GM21423 (cell line): ENCODE data around the gene ANTXRL.
"Not testable (repeated sequence)": the region's sequence is repeated elsewhere in the genome, so short reads cannot be mapped to it uniquely, and the experiment has no call there.

Experiments
- ATAC-seq: cut with Tn5 transposase; IDR thresholded peaks from one replicate; pipeline ENCODE4 v1.9.1; 2021; ENCODE audit warnings: mild to moderate bottlenecking, moderate library complexity; ENCODE audit not compliant: unreplicated experiment

The ANTXRL gene

DNA sequence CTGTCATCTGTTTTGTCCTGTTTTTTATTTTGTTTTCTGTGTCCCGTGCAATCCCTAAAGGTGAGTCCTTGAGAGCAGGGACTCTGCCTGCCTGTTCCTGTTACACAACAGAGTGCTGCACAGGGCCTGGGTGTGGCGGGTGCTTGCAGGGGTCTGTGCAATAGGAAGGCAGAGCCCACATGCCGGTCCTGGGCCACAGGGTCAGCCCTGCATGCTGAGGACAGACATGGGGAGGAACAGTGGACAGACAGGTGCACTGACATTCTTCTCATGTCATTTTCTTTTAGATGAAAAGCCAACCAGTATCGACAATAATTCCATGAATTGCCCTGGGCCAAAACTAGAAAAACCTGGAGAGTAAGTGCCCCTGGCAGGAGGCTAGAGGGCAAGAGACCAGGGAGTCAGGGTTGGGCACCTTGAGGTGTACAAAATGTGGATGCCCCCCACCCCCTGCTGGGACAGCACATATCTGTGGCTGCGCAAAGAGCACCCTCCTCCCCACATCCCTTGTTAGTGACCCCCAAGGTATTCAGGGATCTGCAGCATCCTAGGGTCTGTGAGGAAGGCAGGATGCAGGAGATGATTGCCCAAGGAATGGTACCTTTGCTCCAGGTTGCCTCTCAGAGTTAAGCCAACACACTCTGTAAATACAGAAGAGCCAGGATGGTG, 19.9 kb downstream of the ANTXRL start:
- no peak for ATAC-seq

DNA sequence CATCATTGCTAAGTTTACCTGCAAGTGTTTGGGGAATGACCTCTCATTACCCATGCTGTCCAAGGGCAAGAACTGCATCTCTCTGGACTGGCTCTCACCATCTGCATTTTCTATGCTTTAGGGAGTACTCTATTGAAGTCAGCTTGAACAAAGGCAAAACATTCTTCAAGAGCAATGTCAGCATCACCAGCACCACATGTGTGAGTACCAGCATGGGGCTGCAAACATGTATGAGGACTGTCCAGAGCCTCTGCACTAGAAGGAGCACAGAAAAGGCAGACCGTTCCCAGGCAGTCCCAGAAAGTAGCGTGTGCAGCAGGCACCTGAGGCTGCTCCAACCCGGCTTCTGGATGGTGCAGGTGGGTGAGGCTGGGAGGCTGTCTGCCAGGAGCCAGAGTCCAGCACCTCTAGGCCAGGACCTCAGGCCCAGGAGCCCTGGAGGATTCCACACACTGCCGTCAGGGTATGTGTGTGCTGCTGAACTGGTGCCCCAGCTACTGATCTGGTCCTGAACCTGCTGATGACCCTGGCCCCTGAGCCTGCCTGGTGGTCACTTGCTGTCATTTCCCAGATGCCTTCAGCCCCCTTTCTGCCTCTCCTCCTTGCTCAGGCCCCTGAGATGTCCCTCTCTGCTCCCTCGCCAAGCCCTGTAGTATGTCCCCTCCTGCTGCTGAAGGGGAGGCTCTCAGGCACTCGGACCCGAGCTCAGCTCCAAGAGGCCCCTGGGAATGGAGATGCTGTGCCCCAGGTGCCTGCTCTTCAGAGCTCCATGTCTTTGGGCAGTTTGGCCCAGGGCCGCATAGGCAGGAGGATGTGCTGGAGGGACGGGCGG, 20.7 kb downstream of the ANTXRL start:
- no peak for ATAC-seq

DNA sequence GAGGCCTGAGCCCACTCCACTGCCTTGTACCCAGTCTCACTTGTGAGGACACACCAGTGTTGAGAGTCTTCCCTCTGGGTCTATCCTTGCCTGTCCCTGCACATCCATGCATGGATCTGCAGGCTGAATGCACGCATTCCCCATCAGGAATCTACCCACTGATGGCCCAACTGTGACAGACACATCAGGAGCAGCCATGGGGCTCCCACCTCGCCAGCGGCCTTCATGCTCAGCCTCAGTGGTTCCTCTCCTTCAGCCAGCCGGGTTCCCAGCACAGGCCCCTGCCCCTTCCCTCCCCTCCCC, 21.3 kb downstream of the ANTXRL start:
- no peak for ATAC-seq

DNA sequence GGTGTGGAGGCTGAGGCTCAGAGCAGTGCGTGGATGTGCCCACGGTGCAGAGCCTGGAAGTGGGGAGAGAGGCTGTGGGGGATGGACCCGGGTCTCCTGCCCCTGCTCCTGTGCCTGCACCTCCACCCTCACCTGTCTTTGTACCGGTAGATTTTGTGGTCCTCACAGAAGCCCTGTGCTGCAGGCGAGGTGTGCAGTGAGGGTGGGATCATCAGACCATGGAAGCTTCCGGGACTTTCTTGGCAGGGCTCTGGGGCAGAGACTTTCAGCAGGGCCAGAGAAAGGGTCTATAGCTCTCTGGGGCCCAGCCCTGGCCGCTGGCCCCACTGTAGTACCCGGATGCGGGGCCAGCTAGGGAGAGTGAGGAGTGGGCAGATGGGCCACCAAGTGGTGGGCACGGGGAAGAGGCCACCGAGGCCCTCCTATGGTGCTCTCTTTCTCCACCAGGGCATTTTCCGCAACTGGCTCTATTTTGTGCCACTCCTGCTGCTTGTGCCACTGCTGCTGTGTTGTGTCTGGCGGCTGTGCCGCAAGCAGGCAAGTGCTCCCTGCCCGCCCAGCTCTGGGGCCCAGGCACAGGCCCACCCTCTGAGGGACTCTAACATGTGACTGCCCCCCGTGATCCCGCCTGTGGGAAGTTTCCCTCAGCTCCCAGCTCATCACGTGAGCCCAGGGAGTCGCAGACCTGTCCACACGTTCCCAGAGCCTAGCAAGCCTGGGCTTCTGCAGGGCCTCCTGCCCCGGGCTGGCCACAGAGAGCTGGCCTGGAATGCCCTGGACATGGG, 22.1 kb downstream of the ANTXRL start:
- no peak for ATAC-seq

DNA sequence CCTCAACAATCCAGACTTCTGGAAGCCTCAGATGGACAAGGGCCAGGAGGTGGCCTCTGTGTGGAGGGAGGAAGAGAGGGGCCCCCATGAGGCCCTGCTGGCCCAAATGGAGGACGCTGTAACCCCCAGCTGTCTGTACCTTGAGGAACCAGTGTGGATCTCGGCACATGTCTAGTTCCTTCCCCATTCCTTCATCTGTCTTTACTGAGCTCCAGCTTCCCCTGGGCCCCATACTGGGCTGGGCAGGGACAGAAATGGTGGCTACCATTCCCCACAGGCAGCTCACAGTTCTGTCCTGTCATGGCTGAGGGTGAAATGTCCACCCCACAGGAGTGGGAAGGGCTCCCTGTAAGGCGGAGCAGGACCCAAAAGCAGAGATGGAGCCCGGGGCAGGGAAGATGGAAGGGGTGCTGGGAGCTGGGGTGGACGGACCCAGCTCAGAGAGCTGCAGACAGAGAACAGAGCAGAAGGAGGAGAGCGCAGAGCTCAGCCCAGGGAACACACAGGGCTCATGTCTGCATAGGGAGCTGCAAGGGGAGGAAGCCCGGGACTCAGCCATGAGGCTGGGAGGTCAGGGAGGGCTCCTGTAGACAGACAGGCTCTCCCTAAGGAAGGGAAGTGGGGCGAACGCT, 22.8 kb downstream of the ANTXRL start:
- ATAC-seq: no peak

DNA sequence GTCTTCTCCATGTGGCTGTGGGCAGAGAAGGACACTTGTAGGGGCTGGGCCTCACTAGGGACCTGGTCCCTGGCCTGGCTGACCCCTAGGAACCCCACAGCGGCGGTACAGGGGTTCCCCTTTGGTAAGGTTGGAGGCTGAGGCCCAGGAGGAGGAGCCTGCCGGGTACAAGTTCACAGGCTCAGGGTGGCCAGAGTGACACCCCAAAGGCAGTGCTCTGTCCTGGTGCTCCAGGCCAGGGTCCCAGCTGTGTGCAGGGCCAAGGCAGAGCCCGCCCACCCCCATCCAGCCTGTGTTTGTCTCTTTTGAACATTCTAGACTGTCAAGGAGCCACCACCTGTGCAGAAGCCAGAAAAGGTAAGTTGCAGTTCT, 23.3 kb downstream of the ANTXRL start:
- no peak for ATAC-seq

DNA sequence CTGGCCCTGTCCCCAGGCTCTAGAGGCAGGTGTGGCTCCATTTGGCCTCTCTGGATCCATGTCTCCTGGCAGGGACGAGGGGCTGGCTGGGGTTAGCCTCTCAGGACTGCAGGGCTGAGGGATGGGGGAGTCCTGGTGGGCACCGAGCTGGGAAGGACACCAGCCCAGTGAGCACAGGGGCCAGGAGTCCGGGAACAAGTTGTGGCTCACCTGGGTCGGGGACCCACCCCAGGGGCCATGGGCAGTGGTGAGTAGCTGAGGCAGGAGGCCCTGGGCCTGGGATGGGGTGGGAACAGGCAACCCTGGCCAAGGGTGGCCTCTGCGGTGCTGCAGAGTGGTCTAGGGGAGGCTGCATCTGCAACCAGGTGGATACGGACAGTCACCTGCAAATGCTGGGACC, 24.1 kb downstream of the ANTXRL start:
- no peak for ATAC-seq

DNA sequence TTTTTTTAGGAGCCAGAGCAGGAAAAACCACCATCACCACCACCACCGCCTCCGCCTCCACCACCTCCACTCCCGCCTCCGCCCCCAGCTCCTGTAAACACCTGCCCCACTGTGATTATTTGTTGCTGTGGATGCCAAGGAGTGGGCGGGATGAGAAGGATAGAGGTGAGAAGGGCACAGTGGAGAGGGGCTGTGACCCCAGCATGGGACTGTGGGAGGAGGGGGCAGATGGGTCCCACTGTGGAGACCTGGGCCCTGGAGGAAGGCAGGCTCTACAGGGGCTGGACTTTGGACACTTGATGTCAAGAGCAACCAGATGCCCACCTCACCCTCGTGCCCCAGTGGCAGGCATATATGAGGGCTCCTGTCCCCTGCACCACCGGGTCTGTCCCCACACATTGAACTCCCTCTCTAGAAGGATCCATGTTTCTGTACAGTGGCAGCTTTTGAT, 24.7 kb downstream of the ANTXRL start:
- no peak for ATAC-seq

DNA sequence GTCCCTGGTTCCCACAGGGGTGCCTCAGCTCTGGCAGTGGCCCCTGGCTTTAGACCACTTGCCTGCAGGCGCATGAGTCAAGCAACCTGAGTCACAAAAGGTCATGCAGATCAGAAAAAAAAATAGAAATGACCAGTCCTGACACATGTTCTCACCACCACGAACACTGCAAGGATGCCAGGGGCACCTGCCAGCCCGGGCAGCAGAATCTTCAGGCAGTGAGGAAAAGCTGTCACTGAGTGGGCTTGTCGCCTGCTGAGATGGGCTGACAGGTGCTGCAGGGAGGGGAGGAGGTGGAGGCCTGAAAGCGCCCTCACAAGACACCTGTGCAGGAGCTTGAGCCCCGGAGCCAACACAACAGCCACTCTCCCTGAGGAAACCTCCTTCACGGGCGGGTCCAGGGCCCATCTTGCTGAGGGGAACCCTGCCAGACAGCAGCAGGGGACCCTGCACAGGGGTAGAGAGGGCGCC, 25.2 kb downstream of the ANTXRL start:
- ATAC-seq: not testable (repeated sequence)

DNA sequence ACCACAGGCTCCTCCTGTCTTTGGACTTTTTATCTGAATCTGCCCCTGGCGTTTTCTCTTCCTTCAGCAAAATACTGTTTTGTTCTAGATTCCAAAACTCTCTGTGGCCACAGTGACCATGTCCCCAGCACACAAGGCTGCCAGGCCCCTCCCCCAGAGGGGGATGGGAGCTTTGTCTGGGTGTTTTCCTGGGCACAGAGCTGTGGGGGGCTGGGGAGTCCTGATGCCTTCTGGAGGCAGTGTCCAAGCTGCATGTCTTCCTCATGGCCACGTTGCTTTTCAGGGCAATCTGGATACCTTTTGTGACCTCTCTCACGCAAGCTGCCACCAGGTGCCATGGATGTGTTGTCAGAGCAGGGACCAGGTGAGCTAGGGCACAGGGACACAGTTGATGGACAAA, 26.2 kb downstream of the ANTXRL start:
- ATAC-seq: no peak

DNA sequence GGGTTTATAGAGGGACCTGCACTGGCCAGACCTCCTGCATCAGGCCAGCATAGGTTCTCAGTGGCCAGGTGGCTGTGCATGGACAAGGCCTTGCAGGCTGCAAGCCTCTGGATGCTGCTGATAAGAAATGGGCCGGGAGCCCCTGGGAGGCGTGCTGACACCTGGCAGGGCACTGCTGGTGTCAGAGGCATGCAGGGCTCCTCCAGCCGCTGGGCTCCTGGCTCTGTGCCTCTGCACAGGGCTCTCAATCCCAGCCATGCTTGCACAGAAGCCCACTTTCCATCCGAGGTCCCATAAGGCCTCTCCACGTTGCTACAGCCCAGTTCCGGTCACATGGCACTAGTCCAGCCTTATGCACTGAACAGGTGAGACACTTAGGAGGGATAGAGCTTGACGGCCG, 27.3 kb downstream of the ANTXRL start:
- no peak for ATAC-seq

DNA sequence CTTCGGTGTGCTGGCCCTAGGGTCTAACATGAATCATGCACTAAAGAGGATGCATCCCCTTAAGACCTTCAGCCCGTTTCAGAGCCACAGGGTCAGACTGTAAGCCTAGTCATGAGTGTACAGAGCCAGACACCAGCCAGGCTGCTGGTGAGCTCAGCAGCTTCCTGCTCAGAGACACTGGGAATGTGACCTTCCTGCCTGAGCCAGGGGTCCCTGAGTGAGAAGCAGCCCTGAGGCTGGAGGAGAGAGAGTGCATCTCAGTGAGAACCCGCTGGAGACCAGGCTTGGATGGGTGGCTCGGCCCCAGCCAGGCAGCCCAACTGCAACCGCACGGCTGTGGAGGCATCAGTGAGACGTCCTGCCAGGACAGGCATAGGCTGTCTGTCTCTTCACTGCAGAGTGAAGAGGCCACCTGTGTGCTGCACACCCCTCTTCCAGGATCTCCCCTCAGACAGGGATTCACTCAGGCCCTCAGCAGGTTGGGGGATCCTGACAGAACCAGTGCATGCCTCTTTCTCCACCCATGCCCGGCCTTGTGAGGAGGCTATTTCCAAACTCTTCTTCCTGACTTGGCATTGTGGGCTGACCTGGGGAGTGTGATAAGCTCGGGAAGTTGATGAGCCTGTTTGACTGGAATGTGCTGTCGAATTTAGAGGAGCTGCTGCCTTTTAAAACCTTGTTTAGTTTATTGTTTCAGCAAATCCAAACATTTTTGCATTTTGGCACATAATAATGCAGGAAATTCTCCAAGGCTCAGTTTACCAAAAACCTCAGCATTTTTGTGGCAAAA, 28.5 kb downstream of the ANTXRL start:
- ATAC-seq: not testable (repeated sequence)

DNA sequence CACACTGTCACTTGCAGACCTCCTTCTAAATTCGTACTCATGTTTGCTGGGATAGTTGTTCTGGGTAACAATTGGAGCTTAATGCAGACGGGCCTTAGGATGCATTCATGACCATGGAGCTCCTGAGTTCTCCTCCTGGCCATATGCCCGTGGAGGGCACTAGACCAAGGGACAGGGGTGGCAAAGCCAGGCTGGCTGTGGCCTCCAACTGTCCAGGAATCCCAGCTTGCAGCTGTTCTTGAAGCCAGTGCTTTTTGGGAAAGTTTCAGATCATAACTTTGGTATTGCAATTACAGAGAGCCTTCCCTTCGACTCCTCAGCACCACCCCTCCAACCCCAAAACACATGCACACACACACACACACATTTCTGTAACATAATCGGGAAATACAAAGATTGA, 30.6 kb downstream of the ANTXRL start:
- ATAC-seq: no peak

DNA sequence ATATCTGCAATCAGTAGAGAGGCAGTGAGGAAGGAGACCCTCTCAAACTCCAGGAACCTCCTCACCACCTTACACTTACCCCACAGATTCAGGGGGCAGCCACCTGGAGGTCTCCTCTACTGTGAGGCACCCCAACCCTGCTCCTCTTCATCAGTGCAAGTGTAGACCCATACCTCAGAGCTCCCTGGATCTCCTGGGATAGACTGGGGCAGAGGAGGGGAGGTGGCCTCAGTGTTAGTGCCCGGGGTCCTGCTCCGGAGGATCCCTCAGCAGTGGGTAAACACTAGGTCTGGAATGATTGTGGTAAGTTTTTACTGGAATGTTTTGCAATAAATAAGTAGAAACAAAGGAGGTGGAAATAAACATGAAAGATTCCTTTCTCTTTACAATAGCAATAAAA, 31.1 kb downstream of the ANTXRL start:
- ATAC-seq: no peak

DNA sequence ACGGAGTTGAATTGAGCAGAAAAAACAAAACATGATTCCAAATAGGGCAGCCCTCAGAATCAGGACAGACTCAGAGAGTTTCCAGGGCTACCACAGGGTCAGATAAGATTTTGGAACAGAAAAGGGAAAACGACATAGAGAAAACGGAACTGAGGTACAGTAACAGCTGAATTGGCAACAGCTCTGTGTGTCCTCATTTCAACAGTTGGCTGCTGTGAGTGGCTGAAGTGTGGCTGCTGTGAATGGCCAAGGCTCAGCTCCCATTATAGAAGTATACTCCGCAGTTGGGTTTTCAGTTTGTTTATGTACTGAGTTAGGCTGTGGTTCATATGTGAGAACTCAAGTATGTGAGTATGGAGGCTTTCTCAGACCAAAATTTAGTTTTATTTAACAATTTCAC, 32.0 kb downstream of the ANTXRL start:
- ATAC-seq: no peak

DNA sequence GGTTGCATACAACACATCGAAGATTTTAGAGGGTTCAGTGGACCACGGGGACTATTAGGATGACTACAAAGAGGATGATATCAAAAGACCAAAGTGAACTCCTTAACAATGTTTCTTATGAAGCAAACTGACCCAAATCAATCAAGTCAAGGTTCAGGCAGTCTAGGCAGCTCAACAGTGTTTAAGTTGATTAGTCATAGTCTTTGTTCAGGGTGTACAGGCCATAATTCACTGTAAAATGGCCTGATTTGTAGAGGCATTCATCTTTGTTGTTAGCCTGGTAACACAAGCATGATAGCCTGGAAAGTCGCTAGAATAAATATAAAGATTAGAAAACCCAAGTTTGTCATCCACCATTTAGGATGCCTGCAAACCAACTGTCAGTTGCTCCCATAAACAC, 32.6 kb downstream of the ANTXRL start:
- ATAC-seq: no peak

DNA sequence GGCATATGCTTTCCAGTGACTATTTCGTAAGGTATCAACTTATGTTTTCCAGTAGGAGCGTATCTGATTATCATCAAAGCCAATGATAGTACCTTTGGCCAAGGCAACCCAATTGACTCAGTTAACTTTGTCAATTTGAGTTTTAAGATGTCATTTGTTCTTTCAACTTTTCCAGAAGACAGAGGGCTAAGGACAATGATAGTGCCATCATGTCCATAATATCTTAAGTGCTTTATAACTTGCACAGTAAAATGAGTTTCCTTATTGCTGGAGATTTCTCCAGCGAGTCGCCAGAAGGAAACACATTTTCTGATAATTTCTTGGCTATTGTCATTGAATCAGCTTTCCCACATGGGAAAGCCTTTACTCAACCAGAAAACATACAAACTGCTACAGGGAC, 35.0 kb downstream of the ANTXRL start:
- ATAC-seq: no peak

DNA sequence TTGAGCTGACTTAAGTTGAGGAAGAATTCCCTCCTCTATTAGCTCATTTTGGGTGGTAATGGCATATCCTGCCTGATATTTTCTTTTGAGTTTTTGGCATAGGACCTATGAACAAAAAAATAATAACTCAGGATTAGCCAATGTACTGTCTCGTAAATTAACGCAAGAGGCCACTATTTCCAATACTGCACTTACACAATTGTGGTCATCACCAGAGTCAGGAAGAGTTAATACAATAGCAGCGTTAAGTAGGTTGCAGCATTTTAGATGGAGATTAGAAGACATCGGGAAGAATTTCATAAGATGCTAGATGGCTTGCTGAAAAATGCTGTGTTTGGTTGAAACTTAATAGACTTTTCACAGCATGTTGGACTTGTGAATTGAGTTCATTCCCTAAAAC, 36.4 kb downstream of the ANTXRL start:
- ATAC-seq: no peak

DNA sequence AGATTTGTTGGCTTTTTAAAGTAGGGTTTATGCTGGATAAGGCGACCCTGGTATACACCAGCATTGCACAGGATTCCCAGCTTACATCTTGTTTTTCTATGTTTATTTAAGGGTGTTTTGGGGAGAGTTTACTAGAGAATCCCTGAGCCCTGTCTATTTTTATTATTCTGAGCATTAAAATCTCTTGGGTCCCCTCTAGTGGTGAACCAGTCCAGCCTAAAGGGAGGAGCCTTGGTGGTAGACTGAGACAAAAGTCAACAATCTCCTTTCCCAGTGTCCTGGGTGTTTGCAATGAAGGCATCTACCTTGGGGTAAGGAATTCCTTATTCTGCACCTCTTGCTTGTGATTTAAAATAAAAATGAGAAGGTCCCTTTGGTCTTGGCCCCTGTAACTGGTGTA, 38.2 kb downstream of the ANTXRL start:
- ATAC-seq: no peak

DNA sequence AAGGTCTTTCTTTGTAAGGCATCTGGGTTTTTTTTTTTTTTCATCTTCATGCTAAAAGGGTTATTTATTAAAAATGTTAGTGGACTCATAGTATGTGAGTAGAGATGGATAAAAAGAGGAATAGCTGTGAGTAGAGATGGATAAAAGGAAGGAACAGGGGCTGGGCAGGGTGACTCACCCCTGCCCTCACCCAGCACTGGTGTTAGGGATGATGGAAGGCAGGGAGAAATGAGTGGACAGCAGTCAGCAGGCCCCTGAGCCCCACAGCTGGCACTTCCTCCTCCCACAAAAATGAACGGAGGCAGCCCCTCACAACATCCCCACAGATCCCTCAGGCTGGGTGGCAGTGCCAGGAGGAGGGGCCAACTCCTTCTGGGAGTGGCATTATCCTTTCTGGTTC, 39.3 kb downstream of the ANTXRL start:
- no peak for ATAC-seq

DNA sequence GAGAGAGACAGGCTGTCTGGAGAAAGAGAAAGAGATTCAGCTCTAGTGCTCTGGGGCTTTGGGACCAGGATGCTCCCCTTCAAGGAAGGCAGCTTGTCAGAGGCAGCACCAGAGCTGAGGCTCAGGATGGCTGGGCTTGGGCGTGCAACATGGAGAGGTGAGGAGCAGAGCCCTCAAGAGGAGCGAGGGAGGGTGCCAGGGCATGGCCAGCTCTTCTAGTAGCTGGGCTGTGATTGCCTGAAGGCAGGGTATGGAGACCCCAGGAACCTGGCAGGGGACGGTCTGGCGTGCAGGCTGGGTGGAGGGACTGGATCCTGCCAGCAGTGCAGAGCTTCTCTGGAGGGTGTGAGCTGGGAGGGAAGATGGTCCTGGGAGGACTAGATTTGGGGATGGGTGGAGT, 40.2 kb downstream of the ANTXRL start:
- ATAC-seq: no peak
